GM10248 (cell line): ENCODE data around the gene LSM4.
A peak's percentile ranks its signal among the peaks of the same experiment; 100 is the strongest.

ENCODE experiments used
- CTCF ChIA-PET: fragments of 300-600 bp; sonication (Branson Sonifier 250); formaldehyde crosslinking; extraction: SDS; loops from one replicate; lab custom pipeline; 2021; ENCODE audit warnings: antibody characterized with exemption; lab: Yijun Ruan, JAX
- POLR2A ChIA-PET: fragments of 350-650 bp; sonication (Branson Sonifier 250); formaldehyde crosslinking; extraction: SDS; loops from one replicate; lab custom pipeline; 2020; ENCODE audit warnings: antibody characterized with exemption; lab: Yijun Ruan, JAX
- DNase-seq: peaks from one replicate; pipeline ENCODE4 v3.0.0; 2012; ENCODE audit errors: extremely low spot score
- TF ChIP-seq, protein P1 (sequence below): IDR thresholded peaks from 2 replicates; pipeline ENCODE4 v1.5.1; 2012; ENCODE audit warnings: mild to moderate bottlenecking, low read depth; ENCODE audit errors: extremely low read depth, missing control alignments, control extremely low read depth

The LSM4 gene

DNA sequence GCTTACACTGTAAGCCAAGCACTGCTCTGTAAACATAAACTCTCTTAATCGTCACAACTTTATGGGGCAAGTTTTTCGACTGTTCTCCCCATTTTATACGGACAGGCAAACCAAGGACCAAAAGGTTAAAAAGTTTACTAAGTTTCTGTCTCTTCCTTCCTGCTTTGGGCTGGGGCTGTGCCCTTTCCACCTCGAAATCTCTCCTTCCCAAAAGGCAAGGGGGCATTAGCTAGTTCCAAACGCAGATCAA, 43.7 kb downstream of the LSM4 start:
- ChIA-PET CTCF (interaction anchor here (0.6 to 8.3 kb wide), 45 partner anchors 9 to 206 kb away, joined by 3 to 171 read pairs (median 4); partner anchors contain the start of genes GDF15, LSM4, MPV17L2 and RAB3A), POLR2A (interaction anchor here (0.6 to 6.4 kb wide), 27 partner anchors 10 to 1019 kb away, joined by 3 to 154 read pairs (median 6); partner anchors contain the start of genes LSM4, MPV17L2, PDE4C and RAB3A)
- TF ChIP-seq, protein P1, sequence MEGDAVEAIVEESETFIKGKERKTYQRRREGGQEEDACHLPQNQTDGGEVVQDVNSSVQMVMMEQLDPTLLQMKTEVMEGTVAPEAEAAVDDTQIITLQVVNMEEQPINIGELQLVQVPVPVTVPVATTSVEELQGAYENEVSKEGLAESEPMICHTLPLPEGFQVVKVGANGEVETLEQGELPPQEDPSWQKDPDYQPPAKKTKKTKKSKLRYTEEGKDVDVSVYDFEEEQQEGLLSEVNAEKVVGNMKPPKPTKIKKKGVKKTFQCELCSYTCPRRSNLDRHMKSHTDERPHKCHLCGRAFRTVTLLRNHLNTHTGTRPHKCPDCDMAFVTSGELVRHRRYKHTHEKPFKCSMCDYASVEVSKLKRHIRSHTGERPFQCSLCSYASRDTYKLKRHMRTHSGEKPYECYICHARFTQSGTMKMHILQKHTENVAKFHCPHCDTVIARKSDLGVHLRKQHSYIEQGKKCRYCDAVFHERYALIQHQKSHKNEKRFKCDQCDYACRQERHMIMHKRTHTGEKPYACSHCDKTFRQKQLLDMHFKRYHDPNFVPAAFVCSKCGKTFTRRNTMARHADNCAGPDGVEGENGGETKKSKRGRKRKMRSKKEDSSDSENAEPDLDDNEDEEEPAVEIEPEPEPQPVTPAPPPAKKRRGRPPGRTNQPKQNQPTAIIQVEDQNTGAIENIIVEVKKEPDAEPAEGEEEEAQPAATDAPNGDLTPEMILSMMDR = no peak
- no peak for DNase-seq

DNA sequence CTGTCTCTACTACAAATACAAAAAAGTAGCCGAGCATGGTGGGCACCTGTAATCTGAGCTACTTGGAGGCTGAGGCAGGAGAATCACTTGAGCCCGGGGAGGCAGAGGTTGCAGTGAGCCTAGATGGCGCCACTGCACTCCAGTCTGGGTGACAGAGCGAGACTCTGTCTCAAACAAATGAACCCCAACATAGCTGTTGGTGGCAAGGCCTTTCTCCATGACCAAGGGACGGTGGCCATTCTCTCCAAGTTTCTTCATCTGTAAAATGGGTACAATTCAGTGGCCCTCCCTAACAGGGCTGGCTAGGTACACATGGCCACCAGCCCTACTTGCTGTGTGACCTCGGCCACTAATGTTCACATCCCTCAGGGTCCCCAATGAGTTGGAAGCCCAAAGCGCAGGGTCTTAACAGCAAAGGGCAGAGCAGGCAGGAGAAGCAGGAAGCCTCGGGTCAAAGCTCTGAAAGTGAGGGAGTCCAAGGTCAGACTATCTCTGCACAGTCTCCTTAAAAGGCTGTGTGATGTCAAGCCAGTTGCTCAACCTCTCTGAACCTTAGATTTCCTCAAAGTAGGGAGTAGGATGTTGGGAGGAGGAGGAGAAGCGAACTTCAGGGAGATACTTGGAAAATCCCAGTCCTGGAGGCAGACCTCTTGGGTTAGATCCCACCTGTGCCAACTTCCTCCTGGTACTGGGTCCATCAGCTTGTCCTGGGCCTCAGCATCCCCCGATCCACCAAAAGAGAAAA, 44.2 kb downstream of the LSM4 start:
- ChIA-PET CTCF (interaction anchor here (0.8 to 8.3 kb wide), 39 partner anchors 9 to 166 kb away, joined by 3 to 171 read pairs (median 5); partner anchors contain the start of genes GDF15, LSM4, MPV17L2 and RAB3A), POLR2A (interaction anchor here (0.6 to 6.4 kb wide), 27 partner anchors 9 to 1018 kb away, joined by 3 to 154 read pairs (median 5); partner anchors contain the start of genes LSM4, MPV17L2, PDE4C and RAB3A)
- DNase-seq = no peak
- TF ChIP-seq, protein P1 = peak; percentile 35

DNA sequence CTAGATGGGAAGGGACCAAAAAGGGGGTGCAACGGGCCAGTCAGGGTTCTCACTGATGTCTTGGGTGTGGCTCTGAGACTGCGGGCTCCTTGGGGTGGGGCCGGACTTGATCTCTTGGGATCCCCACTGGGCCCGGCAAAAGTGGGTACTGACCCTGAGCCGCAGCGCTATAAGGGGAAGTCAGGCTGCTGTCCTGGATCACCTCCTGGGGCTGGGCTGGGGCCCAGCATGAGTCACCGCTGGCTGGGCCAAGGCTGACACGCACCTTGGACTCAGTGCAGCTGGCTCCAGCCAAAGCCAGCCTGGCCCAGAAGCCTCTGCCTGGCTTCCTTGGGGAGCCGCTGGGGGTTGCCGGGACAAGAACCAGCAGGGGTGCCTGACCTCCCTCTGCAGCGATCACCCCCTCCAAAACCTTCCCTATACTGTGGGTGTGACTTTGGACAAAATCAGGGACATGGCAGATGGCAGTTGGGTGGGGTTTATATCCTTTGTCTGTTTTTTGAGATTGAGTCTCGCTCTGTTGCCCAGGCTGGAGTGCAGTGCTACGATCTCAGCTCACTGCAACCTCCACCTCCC, 48.0 kb downstream of the LSM4 start:
- ChIA-PET CTCF (interaction anchor here (0.8 to 8.3 kb wide), 10 partner anchors 23 to 135 kb away, joined by 3 to 171 read pairs (median 4); partner anchors contain the start of gene LSM4), POLR2A (interaction anchor here (0.7 to 2.0 kb wide), 8 partner anchors 10 to 71 kb away, joined by 3 to 11 read pairs (median 6); partner anchors contain the start of genes LSM4 and RAB3A)
- DNase-seq = no peak
- TF ChIP-seq, protein P1 = no peak

DNA sequence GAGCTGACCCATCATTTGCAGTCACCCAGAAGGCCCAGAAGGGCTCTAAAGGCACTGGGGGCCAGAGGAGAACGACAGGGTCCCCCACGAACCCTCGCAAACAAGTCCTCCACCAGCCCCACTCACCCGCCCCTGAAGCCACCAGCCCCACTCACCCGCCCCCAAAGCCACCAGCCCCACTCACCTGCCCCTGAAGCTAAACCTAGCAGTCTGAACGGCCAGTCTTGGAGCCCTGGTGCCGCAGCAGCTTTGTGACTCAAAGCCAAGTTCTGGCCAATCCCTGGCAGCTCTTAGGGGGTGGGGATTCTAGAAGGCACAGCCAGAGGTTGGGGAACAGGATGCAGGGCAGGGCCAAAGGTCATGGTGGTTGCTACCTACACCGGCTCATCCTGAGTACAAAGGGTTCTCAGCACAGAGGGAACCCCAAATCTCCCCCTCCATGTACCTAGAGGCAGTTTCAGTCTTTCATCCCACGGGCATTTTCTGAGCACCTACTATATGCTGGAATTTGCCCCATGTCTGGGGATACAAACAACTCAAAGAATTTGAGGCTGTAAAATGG, 48.6 kb downstream of the LSM4 start, which contains the start of gene IQCN:
Gene IQCN (minus strand): TSS at position 234 of the 562 bp plus-strand sequence. CDS start 4,974 bp downstream, outside the sequence.
- ChIA-PET POLR2A (interaction anchor here (0.7 to 2.0 kb wide), 4 partner anchors 9 to 122 kb away, joined by 3 to 7 read pairs (median 4); partner anchors contain the start of gene PIK3R2), CTCF (interaction anchor here (1.3 to 8.3 kb wide), 4 partner anchors 53 to 82 kb away, joined by 4 to 171 read pairs (median 4); no protein-coding TSS in a partner anchor)
- no peak for DNase-seq
- TF ChIP-seq, protein P1 = no peak

DNA sequence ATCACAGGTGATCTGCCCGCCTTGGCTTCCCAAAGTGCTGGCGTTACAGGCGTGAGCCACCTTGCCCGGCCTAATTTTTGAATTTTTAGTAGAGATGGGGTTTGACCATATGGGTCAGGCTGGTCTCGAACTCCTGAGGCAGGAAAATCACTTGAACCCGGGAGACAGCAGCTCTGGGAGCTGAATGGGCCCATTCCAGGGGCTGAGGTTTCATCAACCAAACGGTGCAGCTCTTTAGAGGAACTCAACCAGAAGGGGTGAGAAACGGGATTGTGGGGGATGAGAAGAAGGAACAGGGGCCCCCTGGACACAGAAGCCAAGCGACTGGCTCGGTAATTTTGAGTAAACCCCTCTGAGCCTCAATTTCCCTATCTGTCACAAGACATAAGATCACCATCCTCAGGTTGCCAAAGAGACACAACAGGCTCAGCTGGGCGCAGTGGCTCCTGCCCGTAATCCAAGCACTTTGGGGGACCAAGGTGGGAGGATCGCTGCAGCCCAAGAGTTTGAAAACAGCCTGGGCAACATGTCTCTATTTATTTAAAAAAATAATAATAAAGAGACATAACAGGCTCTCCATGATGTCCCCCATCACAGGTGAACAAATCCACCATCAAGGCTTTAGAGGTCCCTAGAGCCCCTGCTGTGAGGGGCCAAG, 49.2 kb downstream of the LSM4 start:
- ChIA-PET POLR2A (interaction anchor here (0.6 to 2.0 kb wide), 3 partner anchors 32 to 121 kb away, joined by 3 to 8 read pairs (median 7); partner anchors contain the start of gene PIK3R2), CTCF (interaction anchor here (1.1 to 2.1 kb wide), 4 partner anchors 22 to 81 kb away, joined by 4 to 5 read pairs (median 4); no protein-coding TSS in a partner anchor)
- DNase-seq = no peak
- TF ChIP-seq, protein P1 = no peak
